GM23338 (cell line): Measurements from ENCODE around the gene CWC27.

Experiments used
- CREB1 ChIP-seq: fragments of 250-450 bp; sonication (Bioruptor Pico); IDR thresholded peaks from 2 replicates; pipeline ENCODE4 v1.5.0; 2020; ENCODE audit warnings: low read depth, mild to moderate bottlenecking, moderate library complexity
- CTCF ChIP-seq, 2 experiments: fragments of 200-600 bp in 1 of 2; sonication (generic) in 1 of 2; conservative IDR thresholded peaks; 2 replicates each; pipeline versions ENCODE4 v1.5.1 to v1.6.1; 2016 to 2017; ENCODE audit warnings: antibody characterized with exemption in 2 of 2, low read depth in 2 of 2, mild to moderate bottlenecking in 2 of 2, moderate library complexity in 1 of 2
- EZH2 ChIP-seq: fragments of 200-600 bp; sonication (generic); IDR thresholded peaks from one replicate; pipeline ENCODE4 v1.8.0; 2017; ENCODE audit warnings: antibody characterized with exemption, mild to moderate bottlenecking, low read depth; ENCODE audit not compliant: unreplicated experiment
- EZH2phosphoT487 ChIP-seq: fragments of 200-600 bp; sonication (generic); IDR thresholded peaks from one replicate; pipeline ENCODE4 v1.8.1; 2018; ENCODE audit warnings: antibody characterized with exemption; ENCODE audit not compliant: unreplicated experiment
- JUNB ChIP-seq: IDR thresholded peaks from one replicate; pipeline ENCODE4 v1.6.1; 2016; ENCODE audit warnings: antibody characterized with exemption; ENCODE audit not compliant: unreplicated experiment
- POLR2AphosphoS5 ChIP-seq: IDR thresholded peaks from 2 replicates; pipeline ENCODE4 v1.6.1; 2016; ENCODE audit warnings: antibody characterized with exemption, low read depth
- ZNF114 ChIP-seq: fragments of 250-450 bp; sonication (Bioruptor Pico); IDR thresholded peaks from 2 replicates; pipeline ENCODE4 v1.5.0; 2020; ENCODE audit warnings: mild to moderate bottlenecking, moderate library complexity
- ZNF331 ChIP-seq: fragments of 250-450 bp; sonication (Bioruptor Pico); IDR thresholded peaks from 2 replicates; pipeline ENCODE4 v1.5.0; 2020; ENCODE audit warnings: low read depth, mild to moderate bottlenecking, moderate library complexity
- ZNF462 ChIP-seq: fragments of 250-450 bp; sonication (Bioruptor Pico); IDR thresholded peaks from 2 replicates; pipeline ENCODE4 v1.5.0; 2020; ENCODE audit warnings: mild to moderate bottlenecking, moderate library complexity

- no peak for TF ChIP-seq CTCF (conservative IDR thresholded peaks at IDR 0.05; ENCODE audit: low read depth in 2 of 2)
- no peak for TF ChIP-seq ZNF114 (CRISPR knock-in tag)
- TF ChIP-seq CREB1 (CRISPR knock-in tag), result no peak
- TF ChIP-seq POLR2AphosphoS5, result no peak
- no peak for TF ChIP-seq EZH2
- TF ChIP-seq EZH2phosphoT487, result no peak
- no peak for TF ChIP-seq JUNB
- no peak for TF ChIP-seq ZNF331 (CRISPR knock-in tag)
- no peak for TF ChIP-seq ZNF462 (CRISPR knock-in tag)
Observed at GRCh38 chr5:64900618-64901017, 131.9 kb downstream of the CWC27 start.
